HG02798 (cell line): ENCODE data around the gene ANKS1B.
"Not testable (repeated sequence)": the region's sequence is repeated elsewhere in the genome, so short reads cannot be mapped to it uniquely, and the experiment has no call there.

Source experiments
- ATAC-seq: cut with Tn5 transposase; IDR thresholded peaks from one replicate; pipeline ENCODE4 v1.9.1; 2021; ENCODE audit warnings: mild to moderate bottlenecking; ENCODE audit not compliant: unreplicated experiment, poor library complexity

The ANKS1B gene

DNA sequence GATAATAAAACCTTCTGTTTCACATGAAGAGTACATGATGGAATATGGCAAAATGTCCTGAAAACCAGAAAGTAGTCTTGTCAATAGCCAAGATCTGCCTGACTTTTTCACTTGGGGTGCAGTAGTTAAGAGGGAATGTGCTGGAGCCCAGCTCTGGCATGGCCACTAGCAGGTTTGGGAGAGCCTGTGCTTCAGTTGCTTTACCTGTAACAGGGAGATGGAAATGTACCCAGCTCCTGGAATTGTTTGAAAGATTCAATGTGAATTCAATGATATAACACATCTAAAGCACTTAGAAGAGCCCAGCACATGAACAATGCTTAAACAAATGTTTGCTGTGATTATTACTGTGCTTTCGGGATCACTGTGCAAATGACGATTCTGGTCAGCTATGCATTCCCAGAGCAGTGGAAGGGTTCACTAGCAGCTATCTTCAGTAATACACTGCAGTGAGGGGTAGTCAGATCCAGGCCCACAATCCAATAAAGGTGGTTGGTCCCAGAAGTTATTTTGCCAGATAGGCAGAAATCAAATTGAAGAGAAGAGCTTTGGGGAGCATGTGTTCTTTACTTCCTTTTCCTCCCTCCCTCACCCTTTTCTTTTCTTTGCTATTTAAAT lies 1114.7 kb downstream of the ANKS1B start:
- no peak for ATAC-seq

DNA sequence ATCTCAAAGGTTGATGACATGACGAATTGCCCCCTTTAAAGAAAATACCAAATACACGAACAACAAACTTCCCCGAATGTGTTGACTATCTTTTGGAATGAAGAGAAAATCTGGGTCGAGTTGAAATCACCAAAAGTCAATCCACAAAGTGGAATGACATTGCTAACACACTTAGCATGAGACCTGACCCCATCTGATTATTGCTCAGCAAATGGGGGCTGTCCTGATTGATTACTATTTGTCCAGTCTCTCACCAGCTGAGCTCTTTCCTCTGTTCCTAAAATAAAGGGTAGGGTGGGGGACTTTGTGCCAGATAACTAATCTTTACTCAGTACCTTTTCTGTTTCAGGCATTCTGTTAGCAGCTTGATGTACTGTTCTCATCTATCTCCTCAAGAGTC lies 1116.2 kb downstream of the ANKS1B start:
- no peak for ATAC-seq

GRCh38 chr12:98868076-98868475 lies 1116.7 kb downstream of the ANKS1B start:
- ATAC-seq, result no peak

DNA sequence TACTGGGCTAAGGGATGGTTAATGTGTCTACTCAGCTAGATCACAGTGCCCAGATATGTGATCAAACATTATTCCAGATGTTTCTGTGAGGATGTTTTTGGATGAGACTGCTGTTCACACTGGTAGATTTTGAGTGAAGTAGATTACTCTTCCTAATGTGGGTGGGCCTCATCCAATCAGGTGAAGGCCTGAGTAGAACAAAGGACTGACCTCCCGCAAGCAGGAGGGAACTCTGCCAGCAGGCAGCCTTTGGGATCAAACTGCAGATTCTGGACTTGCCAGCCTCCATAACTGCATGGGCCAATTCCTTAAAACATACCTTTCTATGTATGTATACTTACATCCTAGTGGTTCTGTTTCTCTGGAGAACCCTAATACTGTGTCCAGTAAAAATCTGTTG lies 1120.4 kb downstream of the ANKS1B start:
- ATAC-seq, result no peak

- ATAC-seq, result no peak
Measured at GRCh38 chr12:98863167-98863566, 1121.6 kb downstream of the ANKS1B start.

DNA sequence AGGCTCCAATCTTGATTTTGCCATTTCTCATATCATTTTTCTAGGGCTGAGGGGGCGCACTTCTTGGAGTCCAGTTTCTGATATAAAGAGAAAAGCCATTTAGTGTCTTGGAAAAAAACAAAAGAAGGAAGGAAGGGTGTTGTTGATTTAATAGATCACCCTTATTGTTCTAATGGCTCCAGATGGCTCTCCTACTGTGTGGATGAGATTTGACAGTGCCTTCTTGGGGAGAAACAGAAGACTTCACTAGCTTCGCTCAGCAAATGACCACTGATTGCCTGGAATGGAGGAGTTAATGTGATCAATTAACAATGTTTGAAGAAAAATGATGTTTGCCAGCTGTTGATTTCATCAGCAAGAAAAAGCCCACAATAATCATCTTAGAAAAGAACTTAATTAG lies 1123.5 kb downstream of the ANKS1B start:
- no peak for ATAC-seq

DNA sequence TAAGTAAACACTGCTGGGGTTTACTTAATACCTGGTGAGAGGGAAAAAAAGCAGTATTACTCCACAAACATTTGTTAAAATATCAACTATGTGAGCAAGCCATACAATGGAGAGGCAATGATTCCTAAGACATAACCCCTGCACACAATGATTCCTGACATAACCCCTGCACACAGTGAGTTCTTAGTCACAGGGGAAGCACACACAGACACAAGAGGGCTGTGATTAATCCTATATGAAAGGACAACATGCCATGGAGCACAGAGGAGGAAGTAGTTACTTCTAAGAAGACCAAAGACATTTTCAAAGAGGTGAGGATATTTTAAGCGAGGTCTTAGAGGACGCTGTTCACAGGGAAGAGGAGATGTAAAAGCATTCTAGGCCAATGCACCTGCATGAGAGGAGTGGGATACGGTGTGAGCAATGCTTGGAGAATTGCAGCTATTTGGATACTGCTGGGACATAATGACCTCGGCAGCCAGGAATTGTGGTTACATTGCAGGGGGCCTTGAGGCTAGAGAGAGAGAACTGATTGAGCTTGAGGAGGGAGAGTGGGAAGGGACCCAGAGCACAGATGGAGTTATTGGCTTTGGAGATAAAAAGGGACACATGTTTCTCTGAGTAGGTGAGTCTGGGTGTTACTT lies 1127.7 kb downstream of the ANKS1B start:
- ATAC-seq, result no peak

GRCh38 chr12:98852181-98852580 lies 1132.6 kb downstream of the ANKS1B start:
- ATAC-seq, result no peak

DNA sequence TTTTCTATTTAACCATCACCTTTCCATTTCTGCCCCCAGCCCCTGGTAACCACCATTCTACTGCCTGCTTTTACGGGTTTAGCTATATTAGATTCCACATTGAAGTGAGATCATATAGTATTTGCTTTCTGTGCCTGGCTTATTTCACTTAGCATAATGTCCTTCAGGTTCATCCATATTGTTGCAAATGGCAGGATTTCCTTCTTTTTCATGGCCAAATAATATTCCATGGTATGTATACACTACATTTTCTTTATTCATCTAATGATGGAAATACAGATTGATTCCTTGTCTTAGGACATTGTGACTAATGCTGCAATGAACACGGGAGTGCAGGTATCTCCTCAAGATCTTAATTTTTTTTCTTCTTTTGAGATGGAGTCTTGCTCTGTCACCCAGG lies 1137.5 kb downstream of the ANKS1B start:
- ATAC-seq, result no peak

DNA sequence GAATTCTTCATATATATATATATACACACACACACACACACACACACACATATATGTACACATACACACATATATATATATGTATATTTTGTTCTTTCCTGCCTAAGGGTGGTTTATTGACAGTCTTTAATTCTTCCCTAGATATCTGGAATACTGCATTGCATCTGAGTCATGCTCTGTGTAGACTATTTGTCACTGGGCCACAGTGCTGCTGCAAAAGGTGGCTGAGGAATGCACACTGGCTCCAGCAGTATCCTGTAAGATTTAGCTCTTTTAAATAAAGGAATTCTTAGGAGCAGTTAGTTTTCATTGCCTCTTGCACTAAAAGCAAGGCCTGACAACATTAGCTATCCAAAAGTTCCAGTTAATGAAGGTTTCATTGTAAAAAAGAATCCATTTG lies 1138.8 kb downstream of the ANKS1B start:
- no peak for ATAC-seq

DNA sequence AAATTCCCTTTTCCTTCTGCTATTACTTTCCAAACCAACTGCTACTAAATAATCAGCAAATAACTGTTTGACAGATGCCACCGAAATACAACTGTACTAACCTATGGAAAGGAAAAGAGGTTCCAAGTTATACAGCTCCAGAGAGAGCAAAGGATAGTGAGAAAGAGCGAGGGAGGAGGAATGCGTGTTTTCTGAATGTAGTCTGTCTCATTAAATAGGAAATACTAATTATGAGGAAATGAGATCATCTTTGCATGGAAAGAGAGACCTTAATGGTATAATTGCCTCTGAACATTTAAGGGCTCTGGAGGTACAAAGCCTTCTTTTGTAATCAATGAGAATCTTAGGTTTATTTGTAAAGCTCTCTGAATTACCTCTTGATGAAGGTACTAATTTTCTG lies 1144.4 kb downstream of the ANKS1B start:
- no peak for ATAC-seq

GRCh38 chr12:98838231-98838647 lies 1146.5 kb downstream of the ANKS1B start:
- ATAC-seq, result no peak

GRCh38 chr12:98837134-98837752 lies 1147.5 kb downstream of the ANKS1B start:
- not testable (repeated sequence) for ATAC-seq

GRCh38 chr12:98830657-98831056 lies 1154.1 kb downstream of the ANKS1B start:
- ATAC-seq, result no peak

DNA sequence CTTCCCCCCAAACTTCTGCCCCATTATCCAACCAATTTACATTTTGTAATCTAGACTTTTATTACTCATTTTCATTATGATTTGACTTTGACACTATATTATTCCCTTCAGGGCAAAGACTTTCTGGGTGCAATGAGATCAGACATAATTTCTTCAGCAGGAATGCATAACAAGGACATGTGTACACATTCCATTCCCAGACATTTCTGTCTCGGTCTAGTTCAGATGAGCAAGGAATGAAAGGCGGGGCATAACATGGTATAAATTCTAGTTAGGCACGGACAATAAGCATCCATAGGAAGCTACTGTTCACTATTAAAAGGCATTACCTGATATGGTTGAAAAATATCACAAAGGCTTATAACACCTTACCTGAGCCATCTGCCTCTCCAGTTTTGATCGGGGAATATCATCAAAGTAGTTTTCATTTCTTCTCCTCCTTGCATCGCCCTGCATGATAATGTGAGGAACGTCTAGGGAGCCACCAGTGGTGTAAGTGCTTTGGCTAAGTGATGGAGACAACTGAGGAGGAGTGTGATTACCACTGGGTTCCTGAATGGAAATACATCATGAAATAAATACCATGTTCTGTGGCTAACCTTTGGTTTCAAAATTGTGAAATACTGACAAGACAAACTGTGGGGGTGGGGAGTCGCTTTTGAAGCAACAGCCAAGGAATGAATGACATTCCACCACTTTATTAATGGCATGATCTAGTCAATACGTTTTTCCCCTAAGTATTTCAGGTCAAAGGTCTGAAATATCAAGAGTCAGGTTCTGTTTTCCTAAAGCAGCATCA lies 1155.7 kb downstream of the ANKS1B start:
- ATAC-seq, result no peak

DNA sequence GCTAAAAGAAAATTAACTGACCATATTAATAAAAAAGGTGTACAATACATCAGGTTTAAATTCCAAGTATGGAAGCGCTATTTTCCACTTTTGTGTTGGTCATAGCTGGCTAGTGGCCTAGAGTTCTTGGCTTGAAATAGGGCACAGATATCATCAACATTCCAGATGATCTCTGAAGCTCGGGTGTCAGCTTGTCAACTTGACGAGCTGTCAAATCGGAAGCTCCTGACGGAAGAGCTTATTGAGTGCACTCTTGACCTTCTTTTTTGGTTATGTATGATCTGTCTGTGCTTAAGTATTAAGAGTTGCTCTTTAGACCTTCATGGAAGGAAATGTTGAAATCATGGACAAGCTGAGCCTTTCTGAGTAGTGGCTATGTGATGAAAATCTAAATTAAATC lies 1161.7 kb downstream of the ANKS1B start:
- no peak for ATAC-seq

DNA sequence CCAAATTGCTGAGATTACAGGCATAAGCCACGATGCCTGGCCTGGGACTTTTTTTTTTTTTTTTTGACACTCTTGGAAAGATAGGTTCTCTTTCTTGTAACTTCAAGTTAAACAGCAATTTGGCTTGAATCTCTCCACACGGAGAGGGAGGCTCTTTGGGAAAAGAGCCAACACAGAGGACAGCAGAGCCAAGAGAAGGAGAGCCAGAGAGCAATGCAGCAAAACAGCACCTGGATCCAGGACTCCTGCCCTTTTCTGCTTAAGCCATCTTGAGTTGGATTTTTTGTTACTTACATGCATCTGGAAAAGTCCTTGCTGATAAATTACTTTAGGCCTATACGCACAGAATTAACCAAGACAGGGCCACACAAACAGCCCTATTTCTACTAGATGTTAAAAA lies 1162.9 kb downstream of the ANKS1B start:
- no peak for ATAC-seq

- no peak for ATAC-seq
Measured at GRCh38 chr12:98821232-98821631, 1163.5 kb downstream of the ANKS1B start.

- ATAC-seq, result no peak
Measured at GRCh38 chr12:98819821-98820404, 1164.8 kb downstream of the ANKS1B start.

DNA sequence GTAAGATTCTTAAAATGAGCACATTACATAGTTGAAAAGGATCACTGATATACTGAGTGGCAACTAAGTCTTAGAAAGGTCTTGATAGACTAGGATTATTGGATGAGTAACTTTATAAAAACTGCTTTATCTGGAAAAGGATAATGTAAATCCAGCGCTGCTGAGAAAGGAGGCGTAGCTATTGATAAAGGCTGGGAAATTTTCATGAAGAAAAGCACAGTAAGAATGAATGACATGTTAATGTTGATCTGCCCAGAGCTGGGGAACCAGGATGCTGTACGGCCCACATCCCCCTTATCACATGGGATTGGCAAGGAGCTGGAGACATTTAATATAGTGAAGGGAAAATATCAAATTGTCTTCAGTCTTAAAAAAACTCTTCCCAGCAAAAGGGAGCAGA lies 1165.7 kb downstream of the ANKS1B start:
- ATAC-seq, result no peak

DNA sequence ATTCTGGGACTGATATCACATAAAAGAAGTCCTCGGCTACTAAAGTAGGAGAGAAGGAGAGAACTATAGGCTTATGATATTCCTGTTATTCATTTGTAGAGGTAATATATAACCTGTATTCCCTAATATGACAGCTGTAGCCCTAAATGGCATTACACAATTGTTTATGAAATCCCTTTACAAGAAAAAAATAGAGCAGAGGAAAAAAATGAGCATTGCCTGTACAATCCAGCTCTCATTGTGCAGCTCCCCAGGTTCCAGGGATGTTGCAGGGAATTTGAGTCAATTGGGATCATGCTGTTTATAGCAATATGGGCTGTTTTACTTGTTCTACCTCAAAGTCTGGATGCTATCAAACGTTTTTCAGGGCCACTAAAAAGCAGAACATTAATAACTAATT lies 1166.5 kb downstream of the ANKS1B start:
- no peak for ATAC-seq
